Measurements from ENCODE around the gene MARCHF5.

MARCHF5 gene

GRCh38 chr10:92278996-92279696 is 11.8 kb upstream of the MARCHF5 start:
- Histone ChIP-seq H3K27me3 (ENCODE audit: insufficient read depth, low read length) (no peaks in the 10 kb centered on the region), H3K9me3 (ENCODE audit: low read length) (no peaks in the 10 kb centered on the region), H2AFZ (ENCODE audit: low read depth, low read length) (no peak overlapping the region), H3K4me3 (ENCODE audit: low read length) (no peak overlapping the region), H3K4me1 (ENCODE audit: insufficient read depth, low read length) (no peaks in the 10 kb centered on the region), H3K36me3 (ENCODE audit: insufficient read depth, low read length) (no peaks in the 10 kb centered on the region)

GRCh38 chr10:92284112-92284704 is 6.8 kb upstream of the MARCHF5 start:
- Histone ChIP-seq H3K4me3 (ENCODE audit: low read length) (no peak overlapping the region), H3K27me3 (ENCODE audit: insufficient read depth, low read length) (no peaks in the 10 kb centered on the region), H2AFZ (ENCODE audit: low read depth, low read length) (no peak overlapping the region), H3K36me3 (ENCODE audit: insufficient read depth, low read length) (no peaks in the 10 kb centered on the region), H3K4me1 (ENCODE audit: insufficient read depth, low read length) (no peaks in the 10 kb centered on the region), H3K9me3 (ENCODE audit: low read length) (no peaks in the 10 kb centered on the region)

GRCh38 chr10:92290076-92290836 is 711 bp upstream of the MARCHF5 start:
- H3K4me3 ChIP-seq (ENCODE audit: low read length), result peak overlapping the region; percentile 98
- peaks cover 18% of the 10 kb centered on the region for H3K4me1 ChIP-seq (ENCODE audit: insufficient read depth, low read length)
- peak overlapping the region; percentile 97 for H2AFZ ChIP-seq (ENCODE audit: low read depth, low read length)
- no peaks in the 10 kb centered on the region for H3K9me3 ChIP-seq (ENCODE audit: low read length)
- peaks cover 22% of the 10 kb centered on the region for H3K36me3 ChIP-seq (ENCODE audit: insufficient read depth, low read length)
- H3K27me3 ChIP-seq (ENCODE audit: insufficient read depth, low read length), result no peaks in the 10 kb centered on the region

- Histone ChIP-seq H3K4me1 (ENCODE audit: insufficient read depth, low read length) (peaks cover 18% of the 10 kb centered on the region), H3K27me3 (ENCODE audit: insufficient read depth, low read length) (no peaks in the 10 kb centered on the region), H3K9me3 (ENCODE audit: low read length) (no peaks in the 10 kb centered on the region), H3K4me3 (ENCODE audit: low read length) (peak overlapping the region; percentile 98), H2AFZ (ENCODE audit: low read depth, low read length) (peak overlapping the region; percentile 97), H3K36me3 (ENCODE audit: insufficient read depth, low read length) (peaks cover 22% of the 10 kb centered on the region)
Measured at GRCh38 chr10:92291616-92291865, 574 bp downstream of the MARCHF5 start.

GRCh38 chr10:92291921-92292845 is 1.2 kb downstream of the MARCHF5 start:
- H3K27me3 ChIP-seq (ENCODE audit: insufficient read depth, low read length), result no peaks in the 10 kb centered on the region
- no peaks in the 10 kb centered on the region for H3K9me3 ChIP-seq (ENCODE audit: low read length)

GRCh38 chr10:92298487-92298886 is 7.5 kb downstream of the MARCHF5 start:
- Histone ChIP-seq H3K4me3 (ENCODE audit: low read length) (no peak overlapping the region), H3K27me3 (ENCODE audit: insufficient read depth, low read length) (no peaks in the 10 kb centered on the region), H3K36me3 (ENCODE audit: insufficient read depth, low read length) (peaks cover 51% of the 10 kb centered on the region), H2AFZ (ENCODE audit: low read depth, low read length) (no peak overlapping the region), H3K9me3 (ENCODE audit: low read length) (no peaks in the 10 kb centered on the region), H3K4me1 (ENCODE audit: insufficient read depth, low read length) (peaks cover 3% of the 10 kb centered on the region)

More at GRCh38 chr10:92291921-92292845, 1.2 kb downstream of the MARCHF5 start:
- Histone ChIP-seq H2AFZ (ENCODE audit: low read depth, low read length) (no peak overlapping the region), H3K36me3 (ENCODE audit: insufficient read depth, low read length) (peaks cover 28% of the 10 kb centered on the region), H3K4me3 (ENCODE audit: low read length) (peak overlapping the region; percentile 98), H3K4me1 (ENCODE audit: insufficient read depth, low read length) (peaks cover 18% of the 10 kb centered on the region)

- H3K4me1 ChIP-seq (ENCODE audit: insufficient read depth, low read length), result peaks cover 8% of the 10 kb centered on the region
- H3K36me3 ChIP-seq (ENCODE audit: insufficient read depth, low read length), result peaks cover 32% of the 10 kb centered on the region
- H2AFZ ChIP-seq (ENCODE audit: low read depth, low read length), result no peak overlapping the region
- no peaks in the 10 kb centered on the region for H3K9me3 ChIP-seq (ENCODE audit: low read length)
- no peak overlapping the region for H3K4me3 ChIP-seq (ENCODE audit: low read length)
- H3K27me3 ChIP-seq (ENCODE audit: insufficient read depth, low read length), result no peaks in the 10 kb centered on the region
Measured at GRCh38 chr10:92303096-92303495, 12.1 kb downstream of the MARCHF5 start.

- Histone ChIP-seq H2AFZ (ENCODE audit: low read depth, low read length) (no peak overlapping the region), H3K9me3 (ENCODE audit: low read length) (no peaks in the 10 kb centered on the region), H3K36me3 (ENCODE audit: insufficient read depth, low read length) (peaks cover 25% of the 10 kb centered on the region), H3K4me3 (ENCODE audit: low read length) (no peak overlapping the region), H3K27me3 (ENCODE audit: insufficient read depth, low read length) (no peaks in the 10 kb centered on the region), H3K4me1 (ENCODE audit: insufficient read depth, low read length) (peaks cover 8% of the 10 kb centered on the region)
Measured at GRCh38 chr10:92304061-92304460, 13.1 kb downstream of the MARCHF5 start.

- Histone ChIP-seq H3K4me3 (ENCODE audit: low read length) (no peak overlapping the region), H3K36me3 (ENCODE audit: insufficient read depth, low read length) (peaks cover 18% of the 10 kb centered on the region), H3K9me3 (ENCODE audit: low read length) (no peaks in the 10 kb centered on the region), H3K27me3 (ENCODE audit: insufficient read depth, low read length) (no peaks in the 10 kb centered on the region), H2AFZ (ENCODE audit: low read depth, low read length) (no peak overlapping the region), H3K4me1 (ENCODE audit: insufficient read depth, low read length) (peaks cover 8% of the 10 kb centered on the region)
Measured at GRCh38 chr10:92305133-92306072, 14.4 kb downstream of the MARCHF5 start.

GRCh38 chr10:92309272-92309671 is 18.3 kb downstream of the MARCHF5 start:
- H3K4me3 ChIP-seq (ENCODE audit: low read length), result no peak overlapping the region
- H3K27me3 ChIP-seq (ENCODE audit: insufficient read depth, low read length), result no peaks in the 10 kb centered on the region
- no peak overlapping the region for H2AFZ ChIP-seq (ENCODE audit: low read depth, low read length)
- no peaks in the 10 kb centered on the region for H3K9me3 ChIP-seq (ENCODE audit: low read length)
- no peaks in the 10 kb centered on the region for H3K4me1 ChIP-seq (ENCODE audit: insufficient read depth, low read length)
- H3K36me3 ChIP-seq (ENCODE audit: insufficient read depth, low read length), result peaks cover 33% of the 10 kb centered on the region

GRCh38 chr10:92313750-92314149 is 22.8 kb downstream of the MARCHF5 start:
- Histone ChIP-seq H2AFZ (ENCODE audit: low read depth, low read length) (no peak overlapping the region), H3K27me3 (ENCODE audit: insufficient read depth, low read length) (no peaks in the 10 kb centered on the region), H3K9me3 (ENCODE audit: low read length) (no peaks in the 10 kb centered on the region), H3K4me1 (ENCODE audit: insufficient read depth, low read length) (no peaks in the 10 kb centered on the region), H3K36me3 (ENCODE audit: insufficient read depth, low read length) (peaks cover 49% of the 10 kb centered on the region), H3K4me3 (ENCODE audit: low read length) (no peak overlapping the region)

- peaks cover 6% of the 10 kb centered on the region for H3K9me3 ChIP-seq (ENCODE audit: low read length)
- no peak overlapping the region for H2AFZ ChIP-seq (ENCODE audit: low read depth, low read length)
- no peaks in the 10 kb centered on the region for H3K4me1 ChIP-seq (ENCODE audit: insufficient read depth, low read length)
- no peaks in the 10 kb centered on the region for H3K27me3 ChIP-seq (ENCODE audit: insufficient read depth, low read length)
- peaks cover 50% of the 10 kb centered on the region for H3K36me3 ChIP-seq (ENCODE audit: insufficient read depth, low read length)
- H3K4me3 ChIP-seq (ENCODE audit: low read length), result no peak overlapping the region
Measured at GRCh38 chr10:92316610-92317009, 25.6 kb downstream of the MARCHF5 start.

All from neuron (in vitro differentiated cells).